ENCODE data around the gene B3GAT1.

B3GAT1 gene

GRCh38 chr11:134389464-134390180 is 22.4 kb downstream of the B3GAT1 start:
- no peak for DNase-seq

GRCh38 chr11:134388590-134388989 is 23.5 kb downstream of the B3GAT1 start:
- DNase-seq = no peak

GRCh38 chr11:134387501-134387900 is 24.5 kb downstream of the B3GAT1 start:
- DNase-seq = no peak

- DNase-seq = no peak
Observed at GRCh38 chr11:134386945-134387344, 25.1 kb downstream of the B3GAT1 start.

GRCh38 chr11:134385774-134386565 is 26.1 kb downstream of the B3GAT1 start:
- DNase-seq = no peak

- no peak for DNase-seq
Observed at GRCh38 chr11:134385171-134385570, 26.9 kb downstream of the B3GAT1 start.

GRCh38 chr11:134384406-134384805 is 27.6 kb downstream of the B3GAT1 start:
- DNase-seq = no peak

- no peak for DNase-seq
Observed at GRCh38 chr11:134383576-134384221, 28.3 kb downstream of the B3GAT1 start.

- no peak for DNase-seq
Observed at GRCh38 chr11:134382830-134383229, 29.2 kb downstream of the B3GAT1 start.

GRCh38 chr11:134382257-134382656 is 29.8 kb downstream of the B3GAT1 start:
- DNase-seq = no peak

GRCh38 chr11:134380785-134381184 is 31.3 kb downstream of the B3GAT1 start:
- no peak for DNase-seq

- no peak for DNase-seq
Observed at GRCh38 chr11:134380229-134380628, 31.8 kb downstream of the B3GAT1 start.

GRCh38 chr11:134379241-134379640 is 32.8 kb downstream of the B3GAT1 start:
- DNase-seq = no peak

GRCh38 chr11:134377876-134378275 is 34.2 kb downstream of the B3GAT1 start:
- DNase-seq = no peak

- DNase-seq = no peak
Observed at GRCh38 chr11:134376150-134376921, 35.7 kb downstream of the B3GAT1 start.

GRCh38 chr11:134374891-134375550 is 37.0 kb downstream of the B3GAT1 start:
- DNase-seq = no peak

GRCh38 chr11:134374171-134374570 is 37.9 kb downstream of the B3GAT1 start:
- no peak for DNase-seq

GRCh38 chr11:134373591-134374052 is 38.4 kb downstream of the B3GAT1 start:
- DNase-seq = no peak

- no peak for DNase-seq
Observed at GRCh38 chr11:134372961-134373360, 39.1 kb downstream of the B3GAT1 start.

GRCh38 chr11:134372536-134372935 is 39.5 kb downstream of the B3GAT1 start:
- no peak for DNase-seq

GRCh38 chr11:134371436-134372185 is 40.4 kb downstream of the B3GAT1 start:
- no peak for DNase-seq
